HG02884 (cell line): ENCODE data around the gene SLC12A4.
A peak's percentile ranks its signal among the peaks of the same experiment; 100 is the strongest.
"Not testable (repeated sequence)": the region's sequence is repeated elsewhere in the genome, so short reads cannot be mapped to it uniquely, and the experiment has no call there.

Experiments
- ATAC-seq: cut with Tn5 transposase; IDR thresholded peaks from one replicate; pipeline ENCODE4 v1.9.1; 2021; ENCODE audit warnings: mild to moderate bottlenecking, moderate library complexity; ENCODE audit not compliant: unreplicated experiment

Gene SLC12A4

DNA sequence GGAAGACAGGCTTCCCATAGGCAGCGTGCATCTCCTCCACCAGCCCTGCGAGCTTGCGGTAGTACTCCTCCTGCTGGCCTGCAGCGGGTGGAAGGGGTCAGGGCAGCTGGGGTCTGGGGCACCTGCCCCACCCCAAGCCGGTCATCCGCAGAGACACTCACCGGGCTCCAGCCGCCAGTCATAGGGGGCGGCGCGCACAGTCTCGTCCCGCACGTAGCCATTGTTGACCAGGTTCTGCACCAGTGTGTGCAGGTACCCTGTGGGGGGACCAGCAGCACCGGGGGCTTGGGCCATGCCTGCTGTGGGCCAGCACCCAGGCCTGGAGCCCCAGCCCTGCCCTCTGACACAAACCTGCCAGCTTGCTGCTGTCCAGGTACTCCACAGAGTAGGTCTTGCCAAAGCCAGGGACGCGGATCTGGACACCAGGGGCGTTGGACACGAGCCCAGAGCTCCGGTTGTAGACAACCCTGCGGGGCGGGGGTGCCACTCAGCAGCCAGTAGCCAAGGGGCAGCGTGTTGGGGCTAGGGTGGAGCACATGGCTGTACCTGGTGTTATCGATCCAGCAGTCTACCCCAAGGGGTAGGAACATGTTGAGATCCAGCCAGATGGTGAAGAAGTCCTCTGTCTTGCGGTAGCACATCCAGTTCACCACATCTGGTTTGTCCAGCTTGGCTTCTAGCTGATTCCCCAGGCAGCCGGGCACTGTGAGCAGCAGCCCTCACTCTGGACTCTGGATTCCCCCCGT lies 25.8 kb downstream of the SLC12A4 start:
- ATAC-seq: no peak

DNA sequence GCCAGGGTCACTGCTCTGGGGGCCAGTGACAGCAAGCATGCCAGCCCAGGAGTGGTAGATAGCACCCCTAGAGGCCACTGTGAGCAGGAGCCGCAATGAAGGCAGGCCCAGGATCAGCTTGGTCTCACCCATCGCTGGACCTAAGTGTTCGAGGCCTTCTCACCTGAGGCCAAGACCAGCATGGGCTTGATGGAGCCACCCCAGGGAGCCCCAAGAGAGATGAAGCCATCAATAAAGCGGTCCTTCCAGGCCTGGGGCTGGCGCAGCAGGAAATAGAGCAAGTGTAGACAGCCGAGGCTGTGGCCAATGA lies 26.3 kb downstream of the SLC12A4 start:
- ATAC-seq: no peak

GRCh38 chr16:67941469-67942199 lies 26.8 kb downstream of the SLC12A4 start:
- ATAC-seq: no peak

DNA sequence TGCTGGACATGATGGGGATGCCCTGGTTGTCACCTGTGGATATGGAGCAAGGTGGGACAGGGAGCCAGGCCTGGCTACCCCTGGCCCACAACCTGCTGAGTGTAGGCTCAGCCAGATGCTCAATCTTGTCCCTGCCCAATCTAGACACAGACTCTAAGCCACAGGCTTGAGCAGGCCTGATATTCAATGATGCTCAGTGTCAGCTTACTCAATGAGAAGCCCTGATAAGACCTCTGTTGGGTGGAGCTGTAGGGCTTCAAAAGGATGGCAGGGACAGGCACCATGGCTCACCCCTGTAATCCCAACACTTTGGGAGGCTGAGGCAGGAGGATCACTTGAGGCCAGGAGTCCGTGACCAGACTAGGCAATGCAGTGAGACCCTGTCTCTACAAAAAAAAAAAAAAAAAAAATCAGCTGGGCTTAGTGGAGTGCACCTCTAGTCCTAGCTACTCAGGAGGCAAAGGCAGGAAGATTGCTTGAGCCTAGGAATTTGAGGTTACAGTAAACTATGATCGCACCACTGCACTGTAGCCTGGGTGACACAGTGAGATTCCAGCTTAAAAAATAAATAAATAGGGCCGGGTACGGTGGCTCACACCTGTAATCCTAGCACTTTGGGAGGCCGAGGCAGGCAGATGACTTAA lies 27.9 kb downstream of the SLC12A4 start:
- ATAC-seq: no peak

GRCh38 chr16:67939507-67940445 lies 28.7 kb downstream of the SLC12A4 start:
- no peak for ATAC-seq

DNA sequence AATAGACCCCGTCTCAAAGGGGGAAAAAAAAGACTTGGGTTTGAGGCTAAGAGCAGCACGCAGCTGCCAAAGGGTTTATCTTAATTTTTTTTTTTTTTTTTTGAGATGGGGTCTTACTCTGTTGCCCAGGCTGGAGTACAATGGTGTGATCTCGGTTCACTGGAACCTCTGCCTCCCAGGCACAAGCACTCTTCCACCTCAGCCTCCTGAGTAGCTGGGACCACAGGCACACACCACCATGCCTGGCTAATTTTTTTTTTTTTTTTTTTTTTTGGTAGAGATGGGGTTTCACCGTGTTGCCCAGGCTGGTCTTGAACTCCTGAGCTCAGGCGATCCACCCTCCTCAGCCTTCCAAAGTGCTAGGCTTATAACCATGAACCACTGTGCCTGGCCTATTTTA lies 30.7 kb downstream of the SLC12A4 start:
- not testable (repeated sequence) for ATAC-seq

GRCh38 chr16:67936880-67937605 lies 31.4 kb downstream of the SLC12A4 start:
- no peak for ATAC-seq

DNA sequence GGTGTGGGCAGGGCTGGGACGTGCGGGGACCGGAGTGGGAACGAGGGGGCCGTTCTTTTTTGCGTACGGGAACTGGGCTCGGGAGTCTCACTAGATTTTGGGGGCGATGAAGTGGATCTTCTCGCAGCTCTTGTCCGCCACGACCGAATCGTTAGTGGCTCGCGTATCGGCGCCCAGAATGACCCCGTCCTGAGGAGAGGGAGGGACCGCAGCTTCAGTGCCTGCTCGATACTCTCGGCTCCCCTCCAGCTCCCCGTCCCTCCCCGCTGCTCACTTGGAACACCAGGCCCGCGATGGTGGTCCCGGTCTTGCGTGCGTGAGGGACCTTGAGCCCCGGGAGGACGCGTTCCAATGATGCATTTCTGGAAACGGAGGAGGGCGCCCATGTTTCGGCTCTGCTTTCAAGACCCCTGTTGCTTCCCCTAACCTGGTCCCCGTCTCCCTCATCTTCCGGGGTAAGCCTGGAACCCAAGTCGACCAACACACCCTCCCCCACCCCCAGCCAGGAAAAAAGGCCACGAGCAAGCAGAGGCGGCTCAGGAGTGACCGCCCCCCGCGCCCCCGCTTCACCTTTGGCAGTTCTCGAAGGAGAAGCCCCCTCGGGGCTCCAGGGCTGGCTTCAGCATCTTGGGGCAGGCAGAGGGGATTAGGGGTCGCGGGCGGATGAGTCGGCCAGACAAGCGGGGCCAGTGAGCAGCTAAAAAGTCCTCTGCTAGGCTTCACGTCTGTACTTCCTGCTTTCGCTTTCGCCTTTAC lies 32.1 kb downstream of the SLC12A4 start, which contains the start of gene PSMB10:
Gene PSMB10, minus strand, starts transcription at position 727 of the 756 bp plus-strand sequence. Its CDS starts 101 bp downstream, at position 626.
- ATAC-seq: no peak

DNA sequence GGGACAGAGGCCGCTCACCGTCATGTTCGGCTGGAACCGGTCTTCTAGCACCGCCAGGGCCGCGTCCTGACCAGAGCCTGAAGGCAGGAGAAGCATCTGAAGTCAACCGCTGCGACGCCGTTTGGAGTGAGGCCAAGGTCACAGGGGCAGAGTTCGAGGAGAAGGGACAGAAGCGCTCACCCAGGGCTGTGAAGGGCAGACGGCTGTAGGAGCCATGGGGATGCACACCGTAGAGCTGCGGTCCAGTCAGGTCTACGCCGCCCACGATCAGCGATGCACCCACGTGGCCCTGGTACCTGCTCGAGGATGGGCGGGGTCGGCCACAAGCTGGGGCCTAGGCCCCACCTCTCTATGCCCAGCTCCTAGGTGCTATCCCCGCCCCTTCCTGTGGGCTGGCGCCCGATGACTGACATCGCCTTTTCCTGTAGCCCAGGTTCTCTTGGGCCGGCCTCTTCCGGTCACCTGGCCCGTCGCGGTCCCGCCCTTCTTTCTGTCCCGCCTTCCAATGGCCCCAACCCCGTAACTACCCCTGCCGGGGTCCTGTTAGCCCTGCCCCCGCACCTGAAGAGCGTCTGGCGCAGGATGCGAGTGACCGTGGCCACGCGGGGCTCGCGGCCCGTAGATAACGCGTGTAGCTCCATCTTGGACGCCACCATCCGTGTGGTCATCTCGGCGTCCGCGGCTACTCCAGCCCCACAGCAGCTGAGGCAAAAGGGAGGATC lies 32.9 kb downstream of the SLC12A4 start:
- ATAC-seq: peak; percentile 89

- no peak for ATAC-seq
Measured at GRCh38 chr16:67935101-67935401, 33.4 kb downstream of the SLC12A4 start.

DNA sequence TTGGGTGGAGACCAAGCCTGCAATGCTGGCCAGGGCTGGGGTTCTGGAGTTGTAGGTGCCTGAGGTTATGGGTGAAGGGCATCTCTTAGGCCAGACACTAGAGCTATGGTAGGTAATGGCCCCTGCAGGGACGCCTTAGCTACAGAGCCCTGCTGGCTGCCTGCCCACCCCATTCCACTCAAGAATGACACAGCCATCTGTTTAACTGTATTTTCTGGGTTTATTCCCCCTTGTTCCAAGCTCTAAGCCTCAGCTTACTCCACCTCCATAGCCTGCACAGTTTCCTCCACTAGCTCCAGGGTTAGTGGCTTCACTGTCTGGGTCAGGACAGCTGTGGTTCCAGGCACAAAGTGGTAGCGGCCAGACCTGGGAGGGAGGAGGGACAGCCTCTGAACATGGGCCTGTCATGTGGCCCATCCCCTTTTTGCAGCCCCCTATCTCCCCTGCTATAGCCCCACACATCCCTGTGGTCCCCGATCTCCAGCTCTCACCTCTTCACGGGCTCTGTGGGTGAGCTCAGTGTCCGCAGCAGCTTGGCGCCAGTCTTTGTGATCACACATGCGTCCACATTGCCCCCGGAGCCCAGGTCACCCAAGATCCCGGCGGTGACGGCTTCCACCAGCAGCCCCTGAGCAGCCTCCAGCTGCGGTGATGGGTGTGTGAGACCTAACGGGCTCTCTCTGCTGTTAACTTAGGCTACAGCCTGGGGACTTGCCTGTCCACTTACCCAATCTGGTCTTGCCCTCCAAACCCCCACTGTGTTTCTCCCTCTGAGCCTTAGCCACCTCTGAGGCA lies 33.9 kb downstream of the SLC12A4 start:
- ATAC-seq: no peak

DNA sequence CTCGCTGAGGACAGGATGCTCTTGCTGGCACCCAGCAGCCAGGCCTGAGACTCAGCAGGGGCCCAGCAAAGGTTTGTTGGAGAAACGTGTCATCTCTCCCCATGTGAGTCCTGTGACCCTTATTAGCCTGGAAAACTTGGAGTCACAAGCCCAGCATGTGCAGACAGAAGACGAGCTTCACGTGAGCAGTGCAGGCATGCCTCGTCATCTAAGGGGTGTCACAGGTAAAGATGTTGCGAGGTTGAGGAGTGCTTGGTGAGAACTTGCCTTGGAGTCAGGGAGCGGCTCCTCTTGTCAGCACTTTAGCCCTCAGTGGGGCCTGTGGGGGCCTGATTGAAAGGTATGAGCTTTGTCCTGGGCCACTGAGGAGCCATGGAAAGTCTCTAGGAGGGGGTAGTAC lies 34.6 kb downstream of the SLC12A4 start:
- no peak for ATAC-seq

DNA sequence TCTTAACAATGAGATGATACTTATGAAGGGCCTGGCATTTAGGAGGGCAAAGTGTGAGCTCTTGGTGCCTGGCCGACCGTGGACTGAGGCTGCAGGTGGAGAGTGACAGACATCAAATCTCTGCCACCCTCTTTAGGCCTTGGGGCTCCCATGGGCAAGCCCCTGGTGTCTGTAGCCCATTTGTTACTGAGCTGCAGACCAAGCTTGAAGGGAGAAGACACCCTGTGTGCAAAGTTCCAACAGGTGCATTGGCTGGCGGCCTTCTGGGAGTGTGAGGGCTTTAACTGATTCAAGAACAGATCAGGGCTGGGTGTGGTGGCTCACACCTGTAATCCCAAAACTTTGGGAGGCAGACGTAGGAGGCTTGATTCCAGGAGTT lies 36.0 kb downstream of the SLC12A4 start:
- ATAC-seq: no peak

GRCh38 chr16:67931712-67932461 lies 36.5 kb downstream of the SLC12A4 start, which contains the start of gene CTRL:
CTRL (minus strand) TSS chr16:67931862; CDS start chr16:67931852, 10 bp downstream.
- ATAC-seq: no peak

DNA sequence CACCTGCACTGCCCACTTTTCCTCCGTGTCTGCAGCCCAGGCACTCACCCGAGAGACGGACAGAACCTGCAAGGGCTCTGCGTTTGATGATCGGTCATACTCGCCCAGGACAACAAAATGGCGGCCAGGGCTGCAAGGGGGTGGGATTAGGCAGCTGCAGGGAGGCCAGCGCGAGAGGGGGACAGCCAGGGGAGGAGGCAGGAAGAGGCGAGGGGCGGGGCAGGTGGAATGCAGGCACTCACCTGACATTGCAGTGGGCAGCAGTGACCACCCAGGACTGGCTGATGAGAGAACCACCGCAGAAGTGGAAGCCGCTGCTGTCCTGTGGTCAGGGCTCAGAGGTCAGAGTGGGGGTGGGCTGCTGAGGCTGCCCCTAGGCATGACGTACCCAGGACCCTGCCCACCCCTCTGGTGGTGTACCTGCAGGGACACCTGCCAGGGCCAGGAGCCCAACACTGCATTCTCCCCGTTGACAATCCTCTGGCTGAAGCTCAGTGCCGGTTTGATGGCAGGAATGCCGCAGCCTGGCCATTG lies 37.7 kb downstream of the SLC12A4 start:
- ATAC-seq: no peak

DNA sequence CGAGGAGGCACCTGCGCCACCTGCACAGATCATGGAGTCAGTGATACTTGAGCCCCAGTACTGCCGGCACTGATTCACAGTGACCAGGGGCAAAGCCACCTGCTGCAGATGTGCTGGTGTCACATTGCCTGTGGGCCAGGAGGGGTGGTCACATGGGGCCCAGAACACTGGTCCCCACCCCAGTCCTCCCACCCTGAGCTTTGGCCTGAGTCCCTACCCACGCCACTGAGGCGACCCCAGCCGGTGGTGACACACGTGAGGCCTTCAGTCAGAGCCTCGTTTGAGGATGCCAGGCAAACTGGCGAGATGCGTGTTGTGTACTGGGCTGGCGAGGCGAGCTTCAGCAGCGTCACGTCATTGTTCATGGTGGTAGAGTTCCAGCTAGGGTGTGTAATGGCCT lies 38.2 kb downstream of the SLC12A4 start:
- ATAC-seq: no peak
